Peyer's patch (tissue), 4 donors: ENCODE measurements around the gene ABCA6. TPM values are rescaled to one million over a fixed set of nuclear protein-coding genes. Genes with fewer than 3 reads are reported as not detected.

Source experiments
- DNase-seq, 3 donors: peaks; one replicate each; pipeline ENCODE4 v3.0.0-alpha.2; 2017 to 2019
- H3K27ac ChIP-seq, 4 donors: fragments of 200-600 bp; sonication (generic); one replicate each; pipeline ENCODE4 v1.5.1; 2016 to 2019
- H3K27me3 ChIP-seq, 2 donors: fragments of 200-600 bp; sonication (generic); one replicate each; pipeline ENCODE4 v1.5.1; 2019
- H3K36me3 ChIP-seq, 3 donors: fragments of 200-600 bp; sonication (generic); one replicate each; pipeline ENCODE4 v1.5.1; 2016 to 2019
- H3K4me1 ChIP-seq, 4 donors: fragments of 200-600 bp; sonication (generic); one replicate each; pipeline ENCODE4 v1.5.1; 2016 to 2019
- H3K4me3 ChIP-seq, 4 donors: fragments of 200-600 bp; sonication (generic); 1 replicate in 3 of 4; 2 replicates in 1 of 4; pipeline ENCODE4 v1.5.1; 2016 to 2019; ENCODE audit warnings: mild to moderate bottlenecking in 1 of 4
- H3K9me3 ChIP-seq, 4 donors: fragments of 200-600 bp; sonication (generic); one replicate each; pipeline ENCODE4 v1.5.1; 2016 to 2019; ENCODE audit warnings: mild to moderate bottlenecking in 1 of 4
- CTCF ChIP-seq, 6 experiments: fragments of 450-650 bp in 4 of 6; fragments of 200-600 bp in 2 of 6; sonication (generic) in 1 of 6; IDR thresholded peaks; one replicate each; pipeline ENCODE4 v1.5.1; 2017 to 2019; ENCODE audit warnings: antibody characterized with exemption in 6 of 6, mild to moderate bottlenecking in 3 of 6, moderate library complexity in 1 of 6
- POLR2A ChIP-seq, 2 donors: fragments of 450-650 bp; IDR thresholded peaks; one replicate each; pipeline ENCODE4 v1.5.1; 2017; ENCODE audit warnings: antibody characterized with exemption in 2 of 2, mild to moderate bottlenecking in 2 of 2, moderate library complexity in 2 of 2
- total RNA-seq, 4 donors: library from RNA; depleted of rRNA; stranded (reverse); fragments of >200 nt; gene quantifications; one replicate each; pipeline ENCODE4 v1.1.0, GENCODE V29; 2016

The ABCA6 gene
- total RNA-seq, 4 donors from 2014 or later, result 23.8 to 59.4 (median 41.1) TPM

GRCh38 chr17:69150333-69150732, 8.6 kb upstream of the ABCA6 start:
- Histone ChIP-seq H3K36me3 (peaks cover 0 to 14% (median 0%) of the 10 kb centered on the region in 3 donors), H3K4me1 (no peaks in the 10 kb centered on the region), H3K27me3 (no peaks in the 10 kb centered on the region), H3K27ac (no peak overlapping the region), H3K9me3 (no peaks in the 10 kb centered on the region), H3K4me3 (no peak overlapping the region)
- TF ChIP-seq CTCF (IDR thresholded peaks at IDR 0.05), result no peak
- no peak for TF ChIP-seq POLR2A (IDR thresholded peaks at IDR 0.05)
- DNase-seq, result no peak

- H3K4me1 ChIP-seq, result no peaks in the 10 kb centered on the region
- H3K27ac ChIP-seq, result no peak overlapping the region
- TF ChIP-seq CTCF (IDR thresholded peaks at IDR 0.05) (no peak), POLR2A (IDR thresholded peaks at IDR 0.05) (no peak)
- H3K36me3 ChIP-seq, result peaks cover 0 to 11% (median 0%) of the 10 kb centered on the region in 3 donors
- H3K27me3 ChIP-seq, result no peaks in the 10 kb centered on the region
- H3K9me3 ChIP-seq, result no peaks in the 10 kb centered on the region
- no peak for DNase-seq
- H3K4me3 ChIP-seq, result no peak overlapping the region
Measured at GRCh38 chr17:69147460-69147859, 5.8 kb upstream of the ABCA6 start.

- TF ChIP-seq CTCF (IDR thresholded peaks at IDR 0.05) (no peak), POLR2A (IDR thresholded peaks at IDR 0.05) (no peak)
- no peaks in the 10 kb centered on the region for H3K4me1 ChIP-seq
- no peak overlapping the region for H3K4me3 ChIP-seq
- H3K36me3 ChIP-seq, result peaks cover 0 to 8% (median 0%) of the 10 kb centered on the region in 3 donors
- no peaks in the 10 kb centered on the region for H3K27me3 ChIP-seq
- H3K9me3 ChIP-seq, result no peaks in the 10 kb centered on the region
- no peak overlapping the region for H3K27ac ChIP-seq
- no peak for DNase-seq
Measured at GRCh38 chr17:69144331-69145255, 2.9 kb upstream of the ABCA6 start.

- H3K27ac ChIP-seq, result peak overlapping the region in 1 of 4 donors; percentile 31
- H3K4me1 ChIP-seq, result no peaks in the 10 kb centered on the region
- no peaks in the 10 kb centered on the region for H3K9me3 ChIP-seq
- no peak for DNase-seq
- H3K4me3 ChIP-seq, result no peak overlapping the region
- H3K27me3 ChIP-seq, result no peaks in the 10 kb centered on the region
- TF ChIP-seq CTCF (IDR thresholded peaks at IDR 0.05), result no peak
- no peaks in the 10 kb centered on the region for H3K36me3 ChIP-seq
Measured at GRCh38 chr17:69143683-69144231, 2.1 kb upstream of the ABCA6 start.

- Histone ChIP-seq H3K27ac (peak overlapping the region in 1 of 4 donors; percentile 31), H3K4me3 (no peak overlapping the region), H3K36me3 (no peaks in the 10 kb centered on the region), H3K9me3 (no peaks in the 10 kb centered on the region), H3K27me3 (no peaks in the 10 kb centered on the region), H3K4me1 (no peaks in the 10 kb centered on the region)
- no peak for DNase-seq
- TF ChIP-seq CTCF (IDR thresholded peaks at IDR 0.05) (no peak), POLR2A (IDR thresholded peaks at IDR 0.05) (no peak)
Measured at GRCh38 chr17:69143151-69143550, 1.5 kb upstream of the ABCA6 start.
